Activated CD8-positive, alpha-beta T cell treated with anti-CD3 and anti-CD28 coated beads, Interleukin-2, amount 10 ng/mL, durations not matched to agents 7 days and 5 days (primary cell): Measurements from ENCODE around the gene MLH3. TPM values are rescaled to one million over a fixed set of nuclear protein-coding genes. Genes with fewer than 3 reads are reported as not detected.

Experiments
- ATAC-seq: fragments of 150-1000 bp; cut with Tn5 transposase; one replicate; pipeline ENCODE4 v1.10.0; 2021; ENCODE audit warnings: moderate library complexity
- CTCF ChIA-PET: fragments of 350-600 bp; sonication (Branson Sonifier 250); formaldehyde crosslinking; loops from one replicate; lab custom pipeline; 2021; ENCODE audit warnings: antibody characterized with exemption; lab: Charles Lee
- POLR2A ChIA-PET: fragments of 350-600 bp; sonication (Branson Sonifier 250); formaldehyde crosslinking; loops from one replicate; lab custom pipeline; 2021; ENCODE audit warnings: antibody characterized with exemption; lab: Charles Lee
- DNase-seq: peaks from one replicate; pipeline ENCODE4 v3.0.0-alpha.2; 2020
- H3K27ac Mint-ChIP-seq: one replicate; pipeline ENCODE4 v1.8.0; 2021; ENCODE audit warnings: mild to moderate bottlenecking, mixed read lengths
- H3K27me3 Mint-ChIP-seq: one replicate; pipeline ENCODE4 v1.8.0; 2021; ENCODE audit warnings: low read depth, mixed read lengths
- H3K36me3 Mint-ChIP-seq: one replicate; pipeline ENCODE4 v1.8.0; 2021; ENCODE audit warnings: low read depth, mixed read lengths
- H3K4me1 Mint-ChIP-seq: one replicate; pipeline ENCODE4 v1.8.0; 2021; ENCODE audit warnings: low read depth, mixed read lengths
- H3K4me3 Mint-ChIP-seq: one replicate; pipeline ENCODE4 v1.8.0; 2021; ENCODE audit warnings: mild to moderate bottlenecking, mixed read lengths
- H3K9me3 Mint-ChIP-seq: one replicate; pipeline ENCODE4 v1.8.0; 2022; ENCODE audit warnings: mixed read lengths; ENCODE audit not compliant: insufficient read depth
- total RNA-seq, 2 experiments: library from RNA; stranded (reverse); gene quantifications; one replicate each; pipeline ENCODE4 v1.2.3, GENCODE V29; 2021

The MLH3 gene
- total RNA-seq, 2 experiments from 2014 or later: 15.1 to 17.2 TPM

GRCh38 chr14:75048101-75048500, 3.2 kb downstream of the MLH3 start:
- POLR2A ChIA-PET: interaction anchor here (0.7 to 1.0 kb wide), 2 partner anchors 15 to 46 kb away, joined by 3 to 4 read pairs; partner anchors contain the start of gene EIF2B2

DNA sequence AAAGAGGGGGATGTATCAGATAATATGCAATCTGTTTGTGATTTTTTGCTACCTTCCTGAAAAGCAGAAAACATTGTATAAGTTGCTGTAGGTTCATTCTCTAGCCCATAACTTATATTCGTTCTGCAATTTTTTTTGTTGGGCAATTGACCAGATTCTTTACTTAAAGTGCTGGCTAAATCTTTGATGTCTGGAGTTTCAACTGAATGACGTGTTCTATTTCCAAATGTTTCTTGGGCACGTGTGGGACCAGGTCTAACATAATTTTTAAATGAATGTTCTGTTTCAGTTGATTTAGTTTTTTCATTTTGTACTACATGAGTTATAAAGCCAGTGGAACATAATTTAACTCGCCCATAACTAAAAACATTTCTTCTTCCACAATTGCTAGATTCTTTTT, 3.8 kb downstream of the MLH3 start:
- CTCF ChIA-PET: interaction anchor here (1.4 to 2.9 kb wide), 4 partner anchors 16 to 106 kb away, joined by 3 to 11 read pairs (median 6); partner anchors contain the start of gene ACYP1
- DNase-seq: no peak
- H3K4me3 Mint-ChIP-seq: no peak overlapping the region
- no peak overlapping the region for H3K27ac Mint-ChIP-seq
- no peaks in the 10 kb centered on the region for H3K27me3 Mint-ChIP-seq
- no peaks in the 10 kb centered on the region for H3K9me3 Mint-ChIP-seq
- ATAC-seq: no peak
- peaks cover 23% of the 10 kb centered on the region for H3K36me3 Mint-ChIP-seq
- POLR2A ChIA-PET: no interaction called here
- peaks cover 31% of the 10 kb centered on the region for H3K4me1 Mint-ChIP-seq

More at GRCh38 chr14:75048101-75048500, 3.2 kb downstream of the MLH3 start:
- DNase-seq (no peak), ATAC-seq (no peak)
- Mint-ChIP-seq H3K27ac (no peak overlapping the region), H3K4me1 (peaks cover 37% of the 10 kb centered on the region), H3K27me3 (no peaks in the 10 kb centered on the region), H3K4me3 (no peak overlapping the region), H3K36me3 (peaks cover 29% of the 10 kb centered on the region), H3K9me3 (no peaks in the 10 kb centered on the region)
- CTCF ChIA-PET: interaction anchor here (1.3 to 2.9 kb wide), 6 partner anchors 16 to 107 kb away, joined by 3 to 11 read pairs (median 6); partner anchors contain the start of gene ACYP1

DNA sequence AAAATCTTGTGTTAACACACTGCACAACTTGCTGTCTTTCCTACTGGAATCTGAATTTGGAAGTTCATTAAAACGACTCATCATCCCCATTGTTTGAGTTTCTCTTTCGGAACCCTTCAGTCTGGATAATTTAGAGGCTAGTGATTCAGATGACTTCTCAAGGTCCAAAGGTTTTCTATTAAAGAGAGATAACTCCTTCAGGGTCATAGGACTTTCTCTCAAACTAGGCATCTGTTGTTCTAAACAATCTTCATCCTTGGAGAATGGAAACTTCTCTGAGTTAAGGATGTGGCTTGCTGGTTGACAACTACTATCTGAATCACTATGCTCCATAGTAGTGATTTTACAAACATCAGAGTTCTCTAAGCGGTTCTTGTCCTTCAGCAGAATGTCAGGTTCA, 4.4 kb downstream of the MLH3 start:
- H3K36me3 Mint-ChIP-seq: peaks cover 19% of the 10 kb centered on the region
- no peak overlapping the region for H3K27ac Mint-ChIP-seq
- DNase-seq (no peak), ATAC-seq (no peak)
- H3K4me1 Mint-ChIP-seq: peaks cover 27% of the 10 kb centered on the region
- POLR2A ChIA-PET: no interaction called here
- no peaks in the 10 kb centered on the region for H3K27me3 Mint-ChIP-seq
- H3K9me3 Mint-ChIP-seq: no peaks in the 10 kb centered on the region
- H3K4me3 Mint-ChIP-seq: no peak overlapping the region
- CTCF ChIA-PET: interaction anchor here (1.4 to 2.6 kb wide), 2 partner anchors 41 to 105 kb away, joined by 3 to 8 read pairs; no protein-coding TSS in a partner anchor

GRCh38 chr14:75046275-75046674, 5.0 kb downstream of the MLH3 start:
- POLR2A ChIA-PET: no interaction called here
- Mint-ChIP-seq H3K27ac (no peak overlapping the region), H3K9me3 (no peaks in the 10 kb centered on the region), H3K4me3 (no peak overlapping the region), H3K27me3 (no peaks in the 10 kb centered on the region), H3K36me3 (peaks cover 19% of the 10 kb centered on the region), H3K4me1 (peaks cover 23% of the 10 kb centered on the region)
- CTCF ChIA-PET: interaction anchor here (2.6 kb wide), 1 partner anchor 42 kb away, joined by 8 read pairs; no protein-coding TSS in a partner anchor
- ATAC-seq (no peak), DNase-seq (no peak)

GRCh38 chr14:75044752-75045151, 6.5 kb downstream of the MLH3 start:
- ChIA-PET POLR2A (no interaction called here), CTCF (interaction anchor here (1.4 to 2.6 kb wide), 2 partner anchors 22 to 43 kb away, joined by 3 to 8 read pairs; no protein-coding TSS in a partner anchor)
- Mint-ChIP-seq H3K9me3 (no peaks in the 10 kb centered on the region), H3K27me3 (no peaks in the 10 kb centered on the region), H3K4me1 (peaks cover 11% of the 10 kb centered on the region), H3K27ac (no peak overlapping the region), H3K4me3 (no peak overlapping the region), H3K36me3 (peaks cover 14% of the 10 kb centered on the region)
- ATAC-seq (no peak), DNase-seq (no peak)

DNA sequence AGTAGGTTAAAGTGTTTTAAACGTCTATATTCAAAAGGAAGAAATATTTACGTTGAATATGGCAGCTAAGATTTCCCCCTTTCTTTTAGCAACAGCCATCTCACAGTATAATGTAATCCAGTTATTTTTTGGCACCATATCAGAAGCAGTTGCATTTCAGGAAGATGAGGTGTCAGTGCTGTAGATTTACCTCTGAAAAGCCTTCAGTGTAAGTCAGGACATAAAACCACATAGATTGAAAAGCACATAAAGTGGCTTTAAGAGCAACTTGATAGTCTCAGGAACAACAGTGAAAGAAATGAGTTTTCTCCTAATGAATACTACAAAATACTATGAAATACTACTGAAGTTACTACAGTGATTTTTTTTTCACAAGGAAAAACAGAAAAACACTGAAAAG, 6.9 kb downstream of the MLH3 start:
- Mint-ChIP-seq H3K9me3 (no peaks in the 10 kb centered on the region), H3K27me3 (no peaks in the 10 kb centered on the region), H3K4me1 (peaks cover 11% of the 10 kb centered on the region), H3K36me3 (peaks cover 10% of the 10 kb centered on the region), H3K27ac (no peak overlapping the region), H3K4me3 (no peak overlapping the region)
- CTCF ChIA-PET: interaction anchor here (1.4 kb wide), 1 partner anchor 22 kb away, joined by 3 read pairs; no protein-coding TSS in a partner anchor
- ATAC-seq (no peak), DNase-seq (no peak)
- POLR2A ChIA-PET: no interaction called here

DNA sequence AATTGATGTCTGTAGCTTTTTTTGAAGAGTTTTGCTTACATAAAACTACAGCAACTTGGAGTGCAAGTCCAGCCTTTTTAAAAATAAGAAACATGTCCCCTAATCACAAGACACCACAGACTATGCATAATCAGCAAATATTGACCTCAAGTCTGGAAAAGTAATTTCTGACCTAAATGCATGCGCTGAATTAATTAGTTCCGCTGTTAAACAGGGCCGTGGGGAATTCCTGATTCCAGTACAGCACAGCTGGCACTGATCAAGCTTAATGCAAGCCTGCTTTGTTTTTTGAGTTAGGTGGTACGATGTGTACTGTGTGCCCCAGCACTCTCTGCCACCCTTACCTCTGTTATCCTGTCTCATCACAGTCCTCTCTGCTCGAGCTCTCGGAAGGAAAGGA, 9.2 kb downstream of the MLH3 start:
- Mint-ChIP-seq H3K9me3 (no peaks in the 10 kb centered on the region), H3K27ac (no peak overlapping the region), H3K4me1 (peaks cover 8% of the 10 kb centered on the region), H3K4me3 (no peak overlapping the region), H3K36me3 (peaks cover 10% of the 10 kb centered on the region), H3K27me3 (no peaks in the 10 kb centered on the region)
- POLR2A ChIA-PET: no interaction called here
- CTCF ChIA-PET: interaction anchor here (0.7 to 1.2 kb wide), 2 partner anchors 19 to 267 kb away, joined by 3 read pairs; no protein-coding TSS in a partner anchor
- ATAC-seq: no peak
- no peak for DNase-seq

- Mint-ChIP-seq H3K36me3 (peaks cover 11% of the 10 kb centered on the region), H3K9me3 (no peaks in the 10 kb centered on the region), H3K4me3 (no peak overlapping the region), H3K4me1 (peaks cover 5% of the 10 kb centered on the region), H3K27ac (no peak overlapping the region), H3K27me3 (no peaks in the 10 kb centered on the region)
- POLR2A ChIA-PET: no interaction called here
- ATAC-seq (no peak), DNase-seq (no peak)
- CTCF ChIA-PET: interaction anchor here (0.7 to 1.2 kb wide), 2 partner anchors 19 to 267 kb away, joined by 3 read pairs; no protein-coding TSS in a partner anchor
These were observed 9.7 kb downstream of the MLH3 start for GRCh38 chr14:75041613-75042012.

GRCh38 chr14:75040959-75041358, 10.3 kb downstream of the MLH3 start:
- Mint-ChIP-seq H3K27ac (no peak overlapping the region), H3K27me3 (no peaks in the 10 kb centered on the region), H3K36me3 (peaks cover 12% of the 10 kb centered on the region), H3K4me3 (no peak overlapping the region), H3K9me3 (no peaks in the 10 kb centered on the region), H3K4me1 (peaks cover 5% of the 10 kb centered on the region)
- POLR2A ChIA-PET: no interaction called here
- CTCF ChIA-PET: interaction anchor here (1.2 to 2.4 kb wide), 2 partner anchors 18 to 47 kb away, joined by 3 to 6 read pairs; no protein-coding TSS in a partner anchor
- DNase-seq: no peak
- no peak for ATAC-seq

GRCh38 chr14:75040507-75040906, 10.8 kb downstream of the MLH3 start:
- Mint-ChIP-seq H3K4me1 (peaks cover 5% of the 10 kb centered on the region), H3K4me3 (no peak overlapping the region), H3K9me3 (no peaks in the 10 kb centered on the region), H3K27me3 (no peaks in the 10 kb centered on the region), H3K27ac (no peak overlapping the region), H3K36me3 (peaks cover 12% of the 10 kb centered on the region)
- POLR2A ChIA-PET: no interaction called here
- DNase-seq (no peak), ATAC-seq (no peak)
- CTCF ChIA-PET: interaction anchor here (2.4 kb wide), 1 partner anchor 48 kb away, joined by 6 read pairs; no protein-coding TSS in a partner anchor

GRCh38 chr14:75032939-75033338, 18.3 kb downstream of the MLH3 start:
- no peaks in the 10 kb centered on the region for H3K9me3 Mint-ChIP-seq
- no peak overlapping the region for H3K4me3 Mint-ChIP-seq
- ChIA-PET POLR2A (no interaction called here), CTCF (interaction anchor here (0.8 to 1.5 kb wide), 2 partner anchors 29 to 32 kb away, joined by 3 to 4 read pairs; no protein-coding TSS in a partner anchor)
- H3K27me3 Mint-ChIP-seq: no peaks in the 10 kb centered on the region
- no peak for DNase-seq
- H3K27ac Mint-ChIP-seq: no peak overlapping the region
- H3K4me1 Mint-ChIP-seq: no peaks in the 10 kb centered on the region
- peaks cover 33% of the 10 kb centered on the region for H3K36me3 Mint-ChIP-seq
- no peak for ATAC-seq

- ChIA-PET POLR2A (no interaction called here), CTCF (no interaction called here)
- no peaks in the 10 kb centered on the region for H3K4me1 Mint-ChIP-seq
- no peak overlapping the region for H3K4me3 Mint-ChIP-seq
- ATAC-seq (no peak), DNase-seq (no peak)
- H3K9me3 Mint-ChIP-seq: no peaks in the 10 kb centered on the region
- H3K27me3 Mint-ChIP-seq: no peaks in the 10 kb centered on the region
- H3K27ac Mint-ChIP-seq: no peak overlapping the region
- peaks cover 27% of the 10 kb centered on the region for H3K36me3 Mint-ChIP-seq
These were observed 21.1 kb downstream of the MLH3 start for GRCh38 chr14:75030147-75030546.
